ENCODE data around the gene RNF121. TPM values are rescaled to one million over a fixed set of nuclear protein-coding genes. Genes with fewer than 3 reads are reported as not detected.
A peak's percentile ranks its signal among the peaks of the same experiment; 100 is the strongest.

RNF121 gene
- total and polyA plus RNA-seq, 2 donors (not counting 1 experiment from before 2014, with no cell fraction given), result 29.6 to 48.6 TPM

- H3K4me3 ChIP-seq (replicated peaks in 1 of 4; ENCODE audit: control extremely low read depth in 1 of 4, insufficient read depth in 1 of 4, low read depth in 3 of 4, low read length in 4 of 4), result peak overlapping the region in 1 of 4 experiments; percentile 29
These were observed 71.0 kb downstream of the RNF121 start for GRCh38 chr11:71999798-72000197.

GRCh38 chr11:72000202-72000867, 71.5 kb downstream of the RNF121 start:
- Histone ChIP-seq H3K4me3 (replicated peaks in 1 of 4; ENCODE audit: control extremely low read depth in 1 of 4, insufficient read depth in 1 of 4, low read depth in 3 of 4, low read length in 4 of 4) (peak overlapping the region in 1 of 4 experiments; percentile 29), H2AFZ (ENCODE audit: low read length) (no peak overlapping the region), H4K20me1 (ENCODE audit: control insufficient read depth, extremely low read depth, insufficient read depth, low read length) (no peaks in the 10 kb centered on the region), H3K36me3 (ENCODE audit: control insufficient read depth, insufficient read depth, low read length) (peaks cover 36% of the 10 kb centered on the region), H3K79me2 (ENCODE audit: control insufficient read depth, insufficient read depth, low read length) (no peaks in the 10 kb centered on the region), H3K27me3 (ENCODE audit: control insufficient read depth, insufficient read depth, low read length) (no peaks in the 10 kb centered on the region), H3K4me1 (ENCODE audit: control insufficient read depth, extremely low read depth, insufficient read depth, low read length) (peaks cover 3% of the 10 kb centered on the region), H3K9me3 (ENCODE audit: control insufficient read depth, insufficient read depth, low read depth, low read length) (no peaks in the 10 kb centered on the region), H3K9ac (ENCODE audit: insufficient read depth, low read length) (no peak overlapping the region), H3K4me2 (ENCODE audit: extremely low read depth, insufficient read depth, low read length) (no peak overlapping the region), H3K27ac (ENCODE audit: insufficient read depth, low read length) (peak overlapping the region; percentile 24)
- TF ChIP-seq, protein P1, sequence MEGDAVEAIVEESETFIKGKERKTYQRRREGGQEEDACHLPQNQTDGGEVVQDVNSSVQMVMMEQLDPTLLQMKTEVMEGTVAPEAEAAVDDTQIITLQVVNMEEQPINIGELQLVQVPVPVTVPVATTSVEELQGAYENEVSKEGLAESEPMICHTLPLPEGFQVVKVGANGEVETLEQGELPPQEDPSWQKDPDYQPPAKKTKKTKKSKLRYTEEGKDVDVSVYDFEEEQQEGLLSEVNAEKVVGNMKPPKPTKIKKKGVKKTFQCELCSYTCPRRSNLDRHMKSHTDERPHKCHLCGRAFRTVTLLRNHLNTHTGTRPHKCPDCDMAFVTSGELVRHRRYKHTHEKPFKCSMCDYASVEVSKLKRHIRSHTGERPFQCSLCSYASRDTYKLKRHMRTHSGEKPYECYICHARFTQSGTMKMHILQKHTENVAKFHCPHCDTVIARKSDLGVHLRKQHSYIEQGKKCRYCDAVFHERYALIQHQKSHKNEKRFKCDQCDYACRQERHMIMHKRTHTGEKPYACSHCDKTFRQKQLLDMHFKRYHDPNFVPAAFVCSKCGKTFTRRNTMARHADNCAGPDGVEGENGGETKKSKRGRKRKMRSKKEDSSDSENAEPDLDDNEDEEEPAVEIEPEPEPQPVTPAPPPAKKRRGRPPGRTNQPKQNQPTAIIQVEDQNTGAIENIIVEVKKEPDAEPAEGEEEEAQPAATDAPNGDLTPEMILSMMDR (conservative IDR thresholded peaks at IDR 0.05 in 1 of 2, IDR thresholded peaks at IDR 0.05 in 1 of 2; ENCODE audit: low read depth in 1 of 2, low read length in 2 of 2), result no peak
- TF ChIP-seq EZH2 (IDR thresholded peaks at IDR 0.05; ENCODE audit: low read length, missing control alignments), result no peak
- no peak for DNase-seq (ENCODE audit: low read depth in 2 of 2)

More at GRCh38 chr11:71999798-72000197, 71.0 kb downstream of the RNF121 start:
- peak overlapping the region; percentile 24 for H3K27ac ChIP-seq (ENCODE audit: insufficient read depth, low read length)
- TF ChIP-seq, protein P1 (conservative IDR thresholded peaks at IDR 0.05 in 1 of 2, IDR thresholded peaks at IDR 0.05 in 1 of 2; ENCODE audit: low read depth in 1 of 2, low read length in 2 of 2), result no peak
- no peak for TF ChIP-seq EZH2 (IDR thresholded peaks at IDR 0.05; ENCODE audit: low read length, missing control alignments)
- H3K4me2 ChIP-seq (ENCODE audit: extremely low read depth, insufficient read depth, low read length), result peak overlapping the region; percentile 53
- no peak overlapping the region for H3K9ac ChIP-seq (ENCODE audit: insufficient read depth, low read length)
- no peak overlapping the region for H2AFZ ChIP-seq (ENCODE audit: low read length)
- H3K4me1 ChIP-seq (ENCODE audit: control insufficient read depth, extremely low read depth, insufficient read depth, low read length), result peaks cover 3% of the 10 kb centered on the region
- H4K20me1 ChIP-seq (ENCODE audit: control insufficient read depth, extremely low read depth, insufficient read depth, low read length), result no peaks in the 10 kb centered on the region
- H3K79me2 ChIP-seq (ENCODE audit: control insufficient read depth, insufficient read depth, low read length), result no peaks in the 10 kb centered on the region
- peaks cover 30% of the 10 kb centered on the region for H3K36me3 ChIP-seq (ENCODE audit: control insufficient read depth, insufficient read depth, low read length)
- DNase-seq (ENCODE audit: low read depth in 2 of 2), result no peak
- no peaks in the 10 kb centered on the region for H3K27me3 ChIP-seq (ENCODE audit: control insufficient read depth, insufficient read depth, low read length)
- no peaks in the 10 kb centered on the region for H3K9me3 ChIP-seq (ENCODE audit: control insufficient read depth, insufficient read depth, low read depth, low read length)

- Histone ChIP-seq H3K36me3 (ENCODE audit: control insufficient read depth, insufficient read depth, low read length) (peaks cover 43% of the 10 kb centered on the region), H3K4me2 (ENCODE audit: extremely low read depth, insufficient read depth, low read length) (no peak overlapping the region), H3K27ac (ENCODE audit: insufficient read depth, low read length) (no peak overlapping the region), H3K9me3 (ENCODE audit: control insufficient read depth, insufficient read depth, low read depth, low read length) (no peaks in the 10 kb centered on the region), H3K4me3 (replicated peaks in 1 of 4; ENCODE audit: control extremely low read depth in 1 of 4, insufficient read depth in 1 of 4, low read depth in 3 of 4, low read length in 4 of 4) (no peak overlapping the region), H3K79me2 (ENCODE audit: control insufficient read depth, insufficient read depth, low read length) (no peaks in the 10 kb centered on the region), H3K9ac (ENCODE audit: insufficient read depth, low read length) (no peak overlapping the region), H4K20me1 (ENCODE audit: control insufficient read depth, extremely low read depth, insufficient read depth, low read length) (no peaks in the 10 kb centered on the region), H3K4me1 (ENCODE audit: control insufficient read depth, extremely low read depth, insufficient read depth, low read length) (peaks cover 3% of the 10 kb centered on the region), H3K27me3 (ENCODE audit: control insufficient read depth, insufficient read depth, low read length) (no peaks in the 10 kb centered on the region), H2AFZ (ENCODE audit: low read length) (no peak overlapping the region)
- DNase-seq (ENCODE audit: low read depth in 2 of 2), result no peak
- TF ChIP-seq, protein P1 (conservative IDR thresholded peaks at IDR 0.05 in 1 of 2, IDR thresholded peaks at IDR 0.05 in 1 of 2; ENCODE audit: low read depth in 1 of 2, low read length in 2 of 2), result no peak
- TF ChIP-seq EZH2 (IDR thresholded peaks at IDR 0.05; ENCODE audit: low read length, missing control alignments), result no peak
These were observed 72.4 kb downstream of the RNF121 start for GRCh38 chr11:72001285-72001684.

Data from fibroblast of lung (primary cell).